H1 (cell line): ENCODE measurements around the gene CIC. TPM values are rescaled to one million over a fixed set of nuclear protein-coding genes. Genes with fewer than 3 reads are reported as not detected.

ENCODE experiments used
- CTCF ChIA-PET: fragments of 300-600 bp; sonication (Branson Sonifier 250); formaldehyde crosslinking; loops from one replicate; lab custom pipeline; 2021; ENCODE audit not compliant: partially characterized antibody; lab: Charles Lee
- POLR2A ChIA-PET: fragments of 300-600 bp; sonication (Branson Sonifier 250); formaldehyde crosslinking; loops from one replicate; lab custom pipeline; 2021; ENCODE audit warnings: inconsistent platforms; ENCODE audit not compliant: partially characterized antibody; lab: Charles Lee
- DNase-seq, 2 experiments: peaks; one replicate each; pipeline versions ENCODE4 v3.0.0 to v3.0.0-alpha.2; 2010 to 2022; ENCODE audit warnings: low spot score in 2 of 2, low read depth in 1 of 2, mixed read lengths in 1 of 2
- FAIRE-seq: peaks from 2 replicates; lab custom pipeline; 2011; peaks lifted over from hg19 to GRCh38; lab: Jason Lieb, UNC
- H2AFZ ChIP-seq: 2 replicates; pipeline ENCODE4 v1.8.1; 2012; ENCODE audit warnings: low read length, inconsistent platforms
- H2AK5ac ChIP-seq: 2 replicates; pipeline ENCODE4 v1.6.1; 2013; ENCODE audit warnings: low read depth, low read length
- H2BK120ac ChIP-seq: replicated peaks from 2 replicates; pipeline ENCODE3; 2013; ENCODE audit warnings: low read depth, low read length, inconsistent platforms
- H2BK12ac ChIP-seq: 2 replicates; pipeline ENCODE4 v1.6.1; 2013; ENCODE audit warnings: low read depth, low read length
- H2BK15ac ChIP-seq: 2 replicates; pipeline ENCODE4 v1.6.1; 2013; ENCODE audit warnings: low read length
- H2BK20ac ChIP-seq: 2 replicates; pipeline ENCODE4 v1.6.1; 2013; ENCODE audit warnings: low read length
- H2BK5ac ChIP-seq: 2 replicates; pipeline ENCODE4 v1.6.1; 2013; ENCODE audit warnings: low read depth, low read length
- H3K14ac ChIP-seq: 2 replicates; pipeline ENCODE4 v1.6.1; 2013; ENCODE audit warnings: inconsistent platforms; ENCODE audit not compliant: insufficient read length
- H3K18ac ChIP-seq: 2 replicates; pipeline ENCODE4 v1.6.1; 2013; ENCODE audit warnings: low read length; ENCODE audit errors: extremely low read depth
- H3K23ac ChIP-seq: 2 replicates; pipeline ENCODE4 v1.6.1; 2013; ENCODE audit warnings: inconsistent platforms; ENCODE audit not compliant: insufficient read length
- H3K23me2 ChIP-seq: 2 replicates; pipeline ENCODE4 v1.6.1; 2013; ENCODE audit warnings: low read depth, low read length
- H3K27ac ChIP-seq: 2 replicates; pipeline ENCODE4 v1.6.1; 2011; ENCODE audit warnings: low read depth, low read length, inconsistent platforms
- H3K27me3 ChIP-seq, 4 experiments: replicated peaks in 1 of 4; 1 replicate in 1 of 4; 2 replicates in 3 of 4; pipeline versions ENCODE4 v1.6.1 to v1.8.1; 2011 to 2013; ENCODE audit warnings: low read length in 3 of 4, mild to moderate bottlenecking in 3 of 4, inconsistent platforms in 2 of 4, mixed read lengths in 2 of 4, moderate library complexity in 1 of 4; ENCODE audit not compliant: control insufficient read depth in 3 of 4, insufficient read depth in 3 of 4; ENCODE audit errors: extremely low read depth in 1 of 4
- H3K36me3 ChIP-seq, 4 experiments: 2 replicates each; pipeline versions ENCODE4 v1.6.1 to v1.8.1; 2011 to 2013; ENCODE audit warnings: mild to moderate bottlenecking in 4 of 4, low read length in 3 of 4, moderate library complexity in 2 of 4, control low read depth in 1 of 4, inconsistent platforms in 1 of 4; ENCODE audit not compliant: insufficient read depth in 4 of 4, control insufficient read depth in 2 of 4
- H3K4ac ChIP-seq: replicated peaks from 2 replicates; pipeline ENCODE3; 2013; ENCODE audit warnings: low read length, low read depth, mixed read lengths, inconsistent platforms; ENCODE audit not compliant: insufficient read length
- H3K4me1 ChIP-seq, 4 experiments: replicated peaks in 1 of 4; 1 replicate in 1 of 4; 2 replicates in 3 of 4; pipeline versions ENCODE4 v1.6.1 to v1.8.1; 2011 to 2013; ENCODE audit warnings: low read length in 3 of 4, inconsistent platforms in 2 of 4, mixed read lengths in 1 of 4; ENCODE audit not compliant: insufficient read depth in 4 of 4, control insufficient read depth in 3 of 4
- H3K4me2 ChIP-seq, 2 experiments: 2 replicates each; pipeline versions ENCODE4 v1.6.1 to v1.8.1; 2011 to 2013; ENCODE audit warnings: low read depth in 2 of 2, low read length in 2 of 2, control low read depth in 1 of 2, inconsistent platforms in 1 of 2, mild to moderate bottlenecking in 1 of 2; ENCODE audit not compliant: insufficient read depth in 1 of 2
- H3K4me3 ChIP-seq, 4 experiments: fragments of 200-600, 300-600 bp in 1 of 4; sonication (generic), shearing (Covaris generic), sonication (Bioruptor Twin) in 1 of 4; 2 replicates each; pipeline versions ENCODE4 v1.5.1 to v1.8.1; 2011 to 2016; ENCODE audit warnings: low read length in 4 of 4, low read depth in 3 of 4, control low read depth in 2 of 4, inconsistent platforms in 2 of 4, mild to moderate bottlenecking in 2 of 4, mixed read lengths in 1 of 4, moderate library complexity in 1 of 4; ENCODE audit not compliant: insufficient read depth in 2 of 4; ENCODE audit errors: extremely low read depth in 1 of 4
- H3K56ac ChIP-seq: replicated peaks from 2 replicates; pipeline ENCODE3; 2013; ENCODE audit warnings: low read depth, mild to moderate bottlenecking, mixed read lengths, low read length, inconsistent platforms; ENCODE audit not compliant: insufficient read length
- H3K79me1 ChIP-seq: 2 replicates; pipeline ENCODE4 v1.6.1; 2013; ENCODE audit warnings: low read depth, low read length, control low read depth
- H3K79me2 ChIP-seq, 2 experiments: 2 replicates each; pipeline versions ENCODE4 v1.6.1 to v1.8.1; 2012 to 2013; ENCODE audit warnings: low read length in 2 of 2, mild to moderate bottlenecking in 2 of 2, inconsistent platforms in 1 of 2; ENCODE audit not compliant: insufficient read depth in 2 of 2, control insufficient read depth in 1 of 2
- H3K9ac ChIP-seq, 4 experiments: replicated peaks in 1 of 4; 1 replicate in 1 of 4; 2 replicates in 3 of 4; pipeline versions ENCODE4 v1.6.1 to v1.8.1; 2011 to 2013; ENCODE audit warnings: low read depth in 3 of 4, low read length in 3 of 4, control low read depth in 2 of 4, mild to moderate bottlenecking in 2 of 4, moderate library complexity in 2 of 4, inconsistent platforms in 1 of 4; ENCODE audit errors: extremely low read depth in 1 of 4
- H3K9me3 ChIP-seq, 2 experiments: 2 replicates each; pipeline versions ENCODE4 v1.6.1 to v1.8.1; 2012 to 2013; ENCODE audit warnings: mild to moderate bottlenecking in 2 of 2, moderate library complexity in 2 of 2, control low read depth in 1 of 2, inconsistent platforms in 1 of 2, low read depth in 1 of 2, low read length in 1 of 2, mixed read lengths in 1 of 2; ENCODE audit not compliant: insufficient read depth in 2 of 2
- H4K20me1 ChIP-seq, 2 experiments: replicated peaks in 1 of 2; 2 replicates each; pipeline versions ENCODE3 to v1.8.1; 2011 to 2013; ENCODE audit warnings: inconsistent platforms in 2 of 2, low read length in 2 of 2, mild to moderate bottlenecking in 1 of 2; ENCODE audit not compliant: insufficient read depth in 2 of 2, control insufficient read depth in 1 of 2
- H4K5ac ChIP-seq: 2 replicates; pipeline ENCODE4 v1.6.1; 2013; ENCODE audit warnings: low read length, low read depth, mixed read lengths, inconsistent platforms; ENCODE audit not compliant: insufficient read length
- H4K8ac ChIP-seq: 2 replicates; pipeline ENCODE4 v1.8.0; 2013; ENCODE audit warnings: mild to moderate bottlenecking, moderate library complexity, low read length, inconsistent platforms; ENCODE audit not compliant: insufficient read depth; ENCODE audit errors: extremely low read depth
- H4K91ac ChIP-seq: replicated peaks from 2 replicates; pipeline ENCODE3; 2013; ENCODE audit warnings: low read length, mixed read lengths, inconsistent platforms; ENCODE audit not compliant: insufficient read length
- BACH1 ChIP-seq: IDR thresholded peaks from 2 replicates; pipeline ENCODE4 v1.6.1; 2012; ENCODE audit warnings: low read length, improper control_type of control experiment
- CREB1 ChIP-seq: IDR thresholded peaks from 2 replicates; pipeline ENCODE4 v1.6.1; 2012; ENCODE audit warnings: inconsistent platforms
- MAX ChIP-seq: IDR thresholded peaks from 2 replicates; pipeline ENCODE4 v1.6.1; 2012; ENCODE audit warnings: inconsistent platforms
- RAD21 ChIP-seq, 2 experiments: IDR thresholded peaks in 1 of 2; conservative IDR thresholded peaks in 1 of 2; 2 replicates each; pipeline ENCODE4 v1.6.1; 2011; ENCODE audit warnings: low read depth in 2 of 2, low read length in 2 of 2, improper control_type of control experiment in 1 of 2, inconsistent platforms in 1 of 2, mild to moderate bottlenecking in 1 of 2, moderate library complexity in 1 of 2
- SIN3A ChIP-seq, 2 experiments: IDR thresholded peaks in 1 of 2; conservative IDR thresholded peaks in 1 of 2; 2 replicates each; pipeline ENCODE4 v1.6.1; 2011 to 2012; ENCODE audit warnings: low read length in 2 of 2, improper control_type of control experiment in 1 of 2, low read depth in 1 of 2, mild to moderate bottlenecking in 1 of 2
- SIX5 ChIP-seq: IDR thresholded peaks from 2 replicates; pipeline ENCODE4 v1.6.1; 2011; ENCODE audit warnings: mild to moderate bottlenecking, low read depth, low read length
- USF2 ChIP-seq: IDR thresholded peaks from 2 replicates; pipeline ENCODE4 v1.6.1; 2011; ENCODE audit warnings: low read length, improper control_type of control experiment
- WGBS, 2 experiments: shearing (Covaris generic) in 1 of 2; methylation state at CpG; one replicate each; pipeline versions ENCODE4 v1.1.6 to v1.1.7; 2013 to 2015; ENCODE audit warnings: low lambda C conversion rate in 2 of 2, mixed read lengths in 2 of 2, inconsistent platforms in 1 of 2, low coverage in 1 of 2, missing lambda C conversion rate in 1 of 2; ENCODE audit not compliant: insufficient replicate concordance in 2 of 2, insufficient coverage in 1 of 2, insufficient read length in 1 of 2; ENCODE audit errors: extremely low coverage in 1 of 2, missing lambda C conversion rate in 1 of 2; 5-methylcytosine and 5-hydroxymethylcytosine counted together
- polyA plus RNA-seq, 7 experiments: library from polyadenylated mRNA; depleted of rRNA in 3 of 7; stranded (reverse) in 5 of 7; unstranded in 2 of 7; fragments of >200 nt in 5 of 7; fragments of 200-250 nt in 2 of 7; gene quantifications; 1 replicate in 5 of 7; 2 replicates in 1 of 7; 4 replicates in 1 of 7; pipeline versions ENCODE4 v1.2.1 to v1.2.3, GENCODE V29; 2011 to 2013; ENCODE audit warnings: missing spikeins in 2 of 7, mixed read lengths in 2 of 7
- total RNA-seq: library from RNA; stranded (reverse); fragmentation: NEBNext Ultra II Directional; extraction: Animal tissue kit (Norgen Biotek cat#: 25700); gene quantifications from 2 replicates; pipeline ENCODE4 v1.2.1, GENCODE V29; 2021

CIC gene
- total and polyA plus RNA-seq, 2 of the 8 experiments (the other 6 are each of a cell fraction or from before 2014, with no cell fraction given): 13.2 to 43.6 TPM

GRCh38 chr19:42295831-42296525, 26.9 kb downstream of the CIC start:
- Histone ChIP-seq H3K9me3 (no peaks in the 10 kb centered on the region), H3K56ac (no peak overlapping the region), H3K4ac (no peak overlapping the region), H3K18ac (peak overlapping the region; percentile 33; the same call in 1 of the 2 replicates), H3K27me3 (no peaks in the 10 kb centered on the region), H3K36me3 (peaks cover 0 to 39% (median 24%) of the 10 kb centered on the region in 4 experiments; a peak in 6 of 8 replicates), H3K4me3 (no peak overlapping the region), H3K4me2 (no peak overlapping the region), H3K14ac (no peak overlapping the region), H3K79me1 (no peaks in the 10 kb centered on the region), H4K8ac (no peak overlapping the region; the same call in 1 of the 2 replicates), H3K9ac (no peak overlapping the region), H2BK12ac (no peak overlapping the region; the same call in 1 of the 2 replicates), H2BK120ac (no peak overlapping the region), H4K20me1 (peaks cover 0 to 9% of the 10 kb centered on the region in 2 experiments), H3K23ac (no peak overlapping the region), H3K27ac (no peak overlapping the region), H2AK5ac (no peak overlapping the region), H3K23me2 (no peaks in the 10 kb centered on the region), H2BK15ac (no peak overlapping the region; the same call in 1 of the 2 replicates), H2BK5ac (0 out of 2 replicates have a peak overlapping the region, but pooled peaks have one; percentile 6), H3K79me2 (0 out of 4 replicates have a peak, but pooled peaks cover 0 to 2% of the 10 kb centered on the region in 2 experiments), H2AFZ (no peak overlapping the region), H4K91ac (no peak overlapping the region), H4K5ac (no peak overlapping the region), H2BK20ac (no peak overlapping the region), H3K4me1 (peaks cover 0 to 2% (median under 1%) of the 10 kb centered on the region in 4 experiments; a peak in 1 of 7 replicates)
- DNase-seq (peak; percentile 65 to 100), FAIRE-seq (peak; percentile 96)
- 69% methylated on average over 6 of the region's 6 CpGs; no CpG with 5 or more reads in 1 of the 2 experiments for WGBS, 2 experiments
- CTCF ChIA-PET: interaction anchor here (0.7 to 10.6 kb wide), 35 partner anchors 8 to 433 kb away, joined by 3 to 155 read pairs (median 4); partner anchors contain the start of genes GSK3A and ZNF526
- POLR2A ChIA-PET: interaction anchor here (0.9 to 4.1 kb wide), 14 partner anchors 8 to 181 kb away, joined by 3 to 20 read pairs (median 4); no protein-coding TSS in a partner anchor
- TF ChIP-seq RAD21 (IDR thresholded peaks at IDR 0.05 in 1 of 2, conservative IDR thresholded peaks at IDR 0.05 in 1 of 2; ENCODE audit: low read depth in 2 of 2, low read length in 2 of 2) (peak; percentile 67 to 76), MAX (0 out of 2 replicates have a peak, but pooled peaks have one; percentile 43), SIX5 (no peak), CREB1 (peak; percentile 21; the same call in 1 of the 2 replicates), SIN3A (conservative IDR thresholded peaks at IDR 0.05 in 1 of 2, IDR thresholded peaks at IDR 0.05 in 1 of 2; ENCODE audit: low read depth in 1 of 2, low read length in 2 of 2) (peak in 1 of 2 experiments; percentile 74; a peak in 1 of 4 replicates), BACH1 (no peak), USF2 (0 out of 2 replicates have a peak, but pooled peaks have one; percentile 14)
